IMR-90 (cell line): ENCODE data around the gene TOMM40. TPM values are rescaled to one million over a fixed set of nuclear protein-coding genes. Genes with fewer than 3 reads are reported as not detected.
"Not testable (repeated sequence)": the region's sequence is repeated elsewhere in the genome, so short reads cannot be mapped to it uniquely, and the experiment has no call there.

Experiments used
- ATAC-seq: fragments of 200-7000 bp; cut with Tn5 transposase; 2 replicates; pipeline ENCODE4 v1.9.1; 2020; ENCODE audit warnings: low read depth, mild to moderate bottlenecking, moderate library complexity
- BruUV-seq: library from RNA; stranded (reverse); fragments of 400-500 nt; replicated peaks from 2 replicates; lab custom pipeline; 2021; lab: Mats Ljungman, UMichigan
- CTCF ChIA-PET: fragments of 300-600 bp; formaldehyde crosslinking; extraction: SDS; loops from one replicate; lab custom pipeline; 2021; ENCODE audit warnings: antibody characterized with exemption; lab: Yijun Ruan, JAX
- POLR2A ChIA-PET: fragments of 300-600 bp; sonication (Branson Sonifier 250); formaldehyde crosslinking; loops from one replicate; lab custom pipeline; 2022; ENCODE audit warnings: antibody characterized with exemption; ENCODE audit not compliant: unreplicated experiment; lab: Charles Lee
- DNase-seq: peaks from one replicate; pipeline ENCODE4 v3.0.0; 2013
- H2AFZ ChIP-seq: replicated peaks from 2 replicates; pipeline ENCODE3; 2013; ENCODE audit warnings: low read length, mild to moderate bottlenecking; ENCODE audit not compliant: poor library complexity
- H2AK5ac ChIP-seq: 2 replicates; pipeline ENCODE4 v1.6.1; 2013; ENCODE audit warnings: low read depth, low read length, inconsistent platforms
- H2AK9ac ChIP-seq: replicated peaks from 2 replicates; pipeline ENCODE3; 2013; ENCODE audit warnings: mild to moderate bottlenecking, low read depth, low read length, moderate library complexity; ENCODE audit not compliant: poor library complexity
- H2BK120ac ChIP-seq: 2 replicates; pipeline ENCODE4 v1.6.1; 2013; ENCODE audit warnings: low read depth, low read length, inconsistent platforms
- H2BK15ac ChIP-seq: 3 replicates; pipeline ENCODE4 v1.6.1; 2013; ENCODE audit warnings: low read depth, low read length, inconsistent platforms
- H2BK20ac ChIP-seq: 2 replicates; pipeline ENCODE4 v1.6.1; 2013; ENCODE audit warnings: low read depth, mild to moderate bottlenecking, inconsistent platforms, low read length, moderate library complexity
- H2BK5ac ChIP-seq: 2 replicates; pipeline ENCODE4 v1.6.1; 2013; ENCODE audit warnings: mild to moderate bottlenecking, low read depth, low read length, inconsistent platforms; ENCODE audit not compliant: poor library complexity, severe bottlenecking
- H3K14ac ChIP-seq: replicated peaks from 2 replicates; pipeline ENCODE4 v1.6.1; 2013; ENCODE audit warnings: low read depth, low read length, inconsistent platforms
- H3K18ac ChIP-seq: 2 replicates; pipeline ENCODE4 v1.6.1; 2013; ENCODE audit warnings: low read depth, low read length, control low read depth
- H3K23ac ChIP-seq: 2 replicates; pipeline ENCODE4 v1.6.1; 2013; ENCODE audit warnings: low read depth, low read length, inconsistent platforms
- H3K27ac ChIP-seq: 2 replicates; pipeline ENCODE4 v1.5.1; 2013; ENCODE audit warnings: mild to moderate bottlenecking, control low read depth, low read length; ENCODE audit not compliant: insufficient read depth
- H3K27me3 ChIP-seq: 2 replicates; pipeline ENCODE4 v1.6.1; 2013; ENCODE audit warnings: low read length; ENCODE audit not compliant: control insufficient read depth, insufficient read depth
- H3K36me3 ChIP-seq: 2 replicates; pipeline ENCODE4 v1.6.1; 2013; ENCODE audit warnings: low read length, mixed read lengths; ENCODE audit not compliant: control insufficient read depth, insufficient read depth
- H3K4ac ChIP-seq: 2 replicates; pipeline ENCODE4 v1.6.1; 2013; ENCODE audit warnings: low read depth, low read length, inconsistent platforms
- H3K4me1 ChIP-seq: 2 replicates; pipeline ENCODE4 v1.6.1; 2013; ENCODE audit warnings: low read length, mixed read lengths; ENCODE audit not compliant: control insufficient read depth, insufficient read depth
- H3K4me2 ChIP-seq: 2 replicates; pipeline ENCODE4 v1.6.1; 2013; ENCODE audit warnings: low read depth, mild to moderate bottlenecking, control low read depth, low read length, moderate library complexity
- H3K4me3 ChIP-seq: 2 replicates; pipeline ENCODE4 v1.5.1; 2013; ENCODE audit warnings: low read depth, mild to moderate bottlenecking, control low read depth, low read length, moderate library complexity; ENCODE audit not compliant: insufficient read depth
- H3K56ac ChIP-seq: 2 replicates; pipeline ENCODE4 v1.6.1; 2013; ENCODE audit warnings: low read length, inconsistent platforms; ENCODE audit not compliant: insufficient read depth; ENCODE audit errors: extremely low read depth
- H3K79me1 ChIP-seq, 2 experiments: 2 replicates each; pipeline ENCODE4 v1.6.1; 2013; ENCODE audit warnings: low read length in 2 of 2, inconsistent platforms in 1 of 2, low read depth in 1 of 2
- H3K9ac ChIP-seq: 2 replicates; pipeline ENCODE4 v1.6.1; 2013; ENCODE audit warnings: low read depth, low read length, control low read depth
- H3K9me1 ChIP-seq: 2 replicates; pipeline ENCODE4 v1.6.1; 2013; ENCODE audit warnings: low read length, inconsistent platforms; ENCODE audit not compliant: insufficient read depth
- H3K9me3 ChIP-seq: 2 replicates; pipeline ENCODE4 v1.6.1; 2013; ENCODE audit warnings: low read length; ENCODE audit not compliant: control insufficient read depth, insufficient read depth
- H4K20me1 ChIP-seq: 2 replicates; pipeline ENCODE4 v1.6.1; 2013; ENCODE audit warnings: low read length, inconsistent platforms; ENCODE audit not compliant: insufficient read depth
- H4K5ac ChIP-seq: 2 replicates; pipeline ENCODE4 v1.6.1; 2013; ENCODE audit warnings: mild to moderate bottlenecking, low read depth, low read length, control low read depth
- H4K8ac ChIP-seq, 2 experiments: 2 replicates each; pipeline ENCODE4 v1.6.1; 2013; ENCODE audit warnings: low read depth in 2 of 2, low read length in 2 of 2, control low read depth in 1 of 2, inconsistent platforms in 1 of 2
- H4K91ac ChIP-seq: 2 replicates; pipeline ENCODE4 v1.6.1; 2013; ENCODE audit warnings: low read depth, low read length, inconsistent platforms; ENCODE audit not compliant: insufficient read depth
- WGBS, 2 experiments: methylation state at CpG; one replicate each; pipeline versions ENCODE4 v1.1.5 to v1.1.7; 2013; ENCODE audit warnings: missing lambda C conversion rate in 2 of 2; ENCODE audit not compliant: insufficient read length in 1 of 2; ENCODE audit errors: extremely low coverage in 2 of 2; 5-methylcytosine and 5-hydroxymethylcytosine counted together
- dilution Hi-C: fragments of 300-500 bp; cut with HindIII; formaldehyde crosslinking; loops from one replicate; pipeline ENCODE4 v1.14.3; 2018; ENCODE audit warnings: low sequenced_read_pairs; ENCODE audit not compliant: unreplicated experiment
- in situ Hi-C: fragments of 300-500 bp; cut with MboI; formaldehyde crosslinking; loops from 3 replicates; pipeline ENCODE4 v1.14.3; 2019; ENCODE audit warnings: low sequenced_read_pairs, inconsistent platforms, mixed read lengths
- intact Hi-C: fragments of 100-400 bp; cut with micrococcal nuclease; formaldehyde crosslinking; loops from 2 replicates; pipeline ENCODE4 v1.10.0; 2022
- polyA plus RNA-seq, 3 experiments: library from polyadenylated mRNA; depleted of rRNA; stranded (reverse); fragments of >200 nt; gene quantifications; 2 replicates each; pipeline ENCODE4 v1.2.3, GENCODE V29; 2012; ENCODE audit warnings: low replicate concordance in 1 of 3
- total RNA-seq: library from RNA; depleted of rRNA; stranded (reverse); fragments of >200 nt; gene quantifications from 2 replicates; pipeline ENCODE4 v1.2.3, GENCODE V29; 2012

Gene TOMM40
- total and polyA plus RNA-seq, 2 of the 4 experiments (the other 2 are of a cell fraction): 54.8 to 62.6 TPM

DNA sequence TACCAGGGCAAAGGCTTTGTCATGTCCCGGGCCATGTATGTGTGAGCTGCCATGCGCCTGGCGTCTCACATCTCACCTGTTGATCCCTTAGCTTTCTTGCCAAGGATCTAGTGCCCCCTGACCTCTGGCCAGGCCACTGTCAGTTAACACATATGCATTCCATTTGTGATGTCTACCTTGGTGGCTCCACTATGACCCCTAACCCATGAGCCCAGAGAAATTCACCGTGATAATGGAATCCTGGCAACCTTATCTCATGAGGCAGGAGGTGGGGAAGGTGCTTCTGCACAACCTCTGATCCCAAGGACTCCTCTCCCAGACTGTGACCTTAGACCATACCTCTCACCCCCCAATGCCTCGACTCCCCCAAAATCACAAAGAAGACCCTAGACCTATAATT, 2.7 kb upstream of the TOMM40 start:
- POLR2A ChIA-PET, H3K4ac ChIP-seq, in situ Hi-C loops, H3K9me3 ChIP-seq, H2AK5ac ChIP-seq, H3K9ac ChIP-seq, H3K27ac ChIP-seq, dilution Hi-C loops, H3K56ac ChIP-seq, H3K23ac ChIP-seq, H2AFZ ChIP-seq, H2BK20ac ChIP-seq, H4K5ac ChIP-seq, H2BK120ac ChIP-seq, intact Hi-C loops, H4K8ac ChIP-seq, H4K91ac ChIP-seq, H3K9me1 ChIP-seq, CTCF ChIA-PET, H2BK5ac ChIP-seq, BruUV-seq, H3K18ac ChIP-seq, H3K4me1 ChIP-seq, H2BK15ac ChIP-seq, H2AK9ac ChIP-seq, H3K27me3 ChIP-seq, ATAC-seq, H3K4me2 ChIP-seq, DNase-seq, H3K14ac ChIP-seq, H3K4me3 ChIP-seq: not testable (repeated sequence)
- H4K20me1 ChIP-seq: peaks cover 10% of the 10 kb centered on the region; the same call in 1 of the 2 replicates
- peaks cover 18 to 35% of the 10 kb centered on the region in 2 experiments for H3K79me1 ChIP-seq
- WGBS, 2 experiments: 96% methylated on average over 3 of the region's 5 CpGs; no CpG with 5 or more reads in 1 of the 2 experiments
- peaks cover 34% of the 10 kb centered on the region for H3K36me3 ChIP-seq
